Measurements from ENCODE around the gene RBM46. TPM values are rescaled to one million over a fixed set of nuclear protein-coding genes. Genes with fewer than 3 reads are reported as not detected.

Gene RBM46
- polyA plus RNA-seq, 1 donor: 0.06 TPM

Other genes starting within 250 kb of the RBM46 start
- gene PLRG1, start 230.9 kb upstream of the RBM46 start, polyA plus RNA-seq: 69.3 TPM
- 213 TPM for gene FGB, start 218.3 kb upstream of the RBM46 start, polyA plus RNA-seq
- 23.0 TPM for gene FGA, start 190.5 kb upstream of the RBM46 start, polyA plus RNA-seq
- gene FGG, start 168.6 kb upstream of the RBM46 start, polyA plus RNA-seq: 40.5 TPM
- 1.6 TPM for gene LRAT, start 37.3 kb upstream of the RBM46 start, polyA plus RNA-seq

Data from large intestine (tissue), 1 donor.